T1000 (cell line): ENCODE data around the gene CHRNA4.
"Not testable (repeated sequence)": the region's sequence is repeated elsewhere in the genome, so short reads cannot be mapped to it uniquely, and the experiment has no call there.

Experiments
- DNase-seq: peaks from one replicate; lab custom pipeline; 2025; ENCODE audit warnings: mixed read lengths; lab: John Stamatoyannopoulos, UW

The CHRNA4 gene

GRCh38 chr20:63349516-63349895 is 11.6 kb downstream of the CHRNA4 start:
- DNase-seq = no peak

GRCh38 chr20:63348828-63349515 is 12.2 kb downstream of the CHRNA4 start:
- DNase-seq = no peak

DNA sequence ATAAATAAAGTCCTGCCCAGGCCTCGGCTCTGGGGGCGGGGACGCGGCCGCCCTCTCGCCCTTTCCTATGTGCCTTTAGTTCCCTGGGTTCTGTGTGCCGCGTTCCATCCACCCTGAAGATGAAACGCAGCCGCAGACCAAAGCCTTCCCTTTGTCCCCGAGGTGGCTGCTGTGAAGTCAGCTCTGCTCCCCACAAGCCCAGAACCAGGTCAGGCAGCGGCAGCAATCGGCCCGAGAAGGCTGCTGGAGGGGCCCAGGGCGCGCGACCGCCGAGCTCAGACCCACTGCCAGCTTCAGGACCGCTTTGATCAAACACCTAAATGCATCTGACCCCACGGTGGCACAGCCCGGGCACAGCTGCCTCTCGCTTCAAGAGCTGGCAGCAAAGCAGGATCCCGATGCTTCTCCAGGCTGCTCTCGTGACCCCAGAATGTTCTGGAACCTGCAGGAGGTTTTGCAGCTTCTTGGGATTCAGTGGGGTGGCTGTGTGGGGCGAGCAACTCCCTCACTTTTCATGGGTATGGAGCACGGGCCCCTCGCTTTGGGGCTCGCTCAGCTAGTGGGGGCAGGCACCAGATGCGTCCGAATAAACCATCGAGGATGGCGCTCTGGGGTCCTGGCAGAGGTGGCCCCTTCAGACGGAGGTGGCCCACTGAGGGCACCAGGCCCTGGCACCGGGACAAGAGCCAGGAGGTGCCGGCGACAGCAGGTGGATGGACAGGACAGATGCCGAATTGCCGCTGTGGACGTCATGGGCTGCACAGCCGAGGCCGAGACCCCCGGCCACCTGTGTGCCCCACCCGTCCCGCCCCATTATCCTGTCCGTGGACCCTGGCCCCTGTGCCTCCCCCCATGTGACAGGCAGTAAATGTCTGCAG is 13.0 kb downstream of the CHRNA4 start:
- DNase-seq = no peak

DNA sequence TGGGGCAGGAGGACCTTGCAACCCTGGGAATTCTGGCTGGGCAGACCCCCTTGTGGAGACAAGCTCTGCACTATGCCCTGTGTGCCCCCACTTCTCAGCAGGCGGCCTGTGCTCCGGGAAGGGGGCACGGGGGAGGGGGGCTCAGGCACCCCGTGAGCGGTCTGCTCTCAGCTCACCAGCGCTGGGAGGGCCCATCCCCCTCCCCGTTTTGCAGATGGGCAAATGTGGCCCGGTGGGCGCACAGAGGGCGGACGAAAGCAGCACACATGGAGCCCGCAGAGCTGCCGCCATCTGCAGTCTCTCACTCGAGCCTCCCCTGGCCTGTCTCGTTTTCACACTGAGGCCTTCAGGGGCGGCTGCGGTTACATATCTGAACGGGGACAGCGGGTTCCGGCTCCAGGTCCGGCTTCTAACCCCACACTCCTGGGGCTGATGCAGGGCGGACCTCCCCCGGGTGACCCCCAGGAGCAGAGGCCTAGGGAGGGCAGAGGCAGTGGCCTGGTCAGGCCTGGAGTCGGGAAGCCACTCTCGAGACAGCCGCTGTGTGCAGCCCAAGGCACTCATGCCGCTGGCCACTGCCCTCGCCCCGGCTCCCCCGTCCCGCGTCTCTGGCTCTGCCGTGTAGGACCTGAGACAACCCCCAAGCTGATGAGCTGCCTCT is 13.9 kb downstream of the CHRNA4 start:
- no peak for DNase-seq

DNA sequence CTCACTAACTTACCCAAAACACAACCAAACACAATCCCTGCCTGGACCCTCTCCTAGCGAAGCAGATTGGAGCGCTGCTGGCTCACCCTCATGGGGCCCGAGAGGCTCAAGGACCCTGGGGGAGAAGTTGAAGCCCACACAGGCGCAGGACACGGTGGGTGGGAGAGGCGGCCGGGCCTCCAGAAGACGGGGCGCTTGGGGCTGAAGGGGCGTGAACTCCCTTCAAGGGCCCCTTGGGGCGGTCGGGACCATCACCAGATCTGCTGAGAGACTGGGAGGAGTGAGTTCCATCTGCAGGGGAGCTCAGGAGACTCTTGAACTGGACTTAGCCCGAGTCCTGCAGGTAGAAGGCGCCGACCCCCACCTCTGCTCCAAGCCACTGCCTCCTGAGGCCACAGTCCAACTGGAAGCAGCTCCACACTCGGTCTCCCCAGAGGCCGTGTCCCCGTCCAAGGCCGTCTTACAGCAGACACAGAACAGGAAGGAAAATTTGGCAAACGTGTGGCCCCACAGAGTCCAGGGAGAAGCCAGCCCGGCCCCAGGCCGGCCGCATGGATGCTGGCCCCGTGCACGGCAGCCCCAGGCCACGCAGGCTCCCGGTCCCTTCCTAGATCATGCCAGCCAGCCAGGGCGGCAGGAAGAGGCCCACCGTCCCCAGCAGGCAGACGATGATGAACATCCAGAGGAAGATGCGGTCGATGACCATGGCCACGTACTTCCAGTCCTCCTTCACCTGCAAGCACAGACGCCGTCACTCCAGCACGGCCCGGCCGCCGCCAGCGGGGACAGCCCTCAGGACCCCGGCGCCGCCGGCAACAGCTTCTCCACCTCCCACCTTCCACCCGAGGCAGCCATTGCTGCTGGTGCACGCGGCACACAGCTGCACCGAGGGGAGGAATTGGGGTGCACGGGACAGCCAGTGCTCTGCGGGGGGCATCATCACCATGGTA is 14.7 kb downstream of the CHRNA4 start:
- DNase-seq = no peak

DNA sequence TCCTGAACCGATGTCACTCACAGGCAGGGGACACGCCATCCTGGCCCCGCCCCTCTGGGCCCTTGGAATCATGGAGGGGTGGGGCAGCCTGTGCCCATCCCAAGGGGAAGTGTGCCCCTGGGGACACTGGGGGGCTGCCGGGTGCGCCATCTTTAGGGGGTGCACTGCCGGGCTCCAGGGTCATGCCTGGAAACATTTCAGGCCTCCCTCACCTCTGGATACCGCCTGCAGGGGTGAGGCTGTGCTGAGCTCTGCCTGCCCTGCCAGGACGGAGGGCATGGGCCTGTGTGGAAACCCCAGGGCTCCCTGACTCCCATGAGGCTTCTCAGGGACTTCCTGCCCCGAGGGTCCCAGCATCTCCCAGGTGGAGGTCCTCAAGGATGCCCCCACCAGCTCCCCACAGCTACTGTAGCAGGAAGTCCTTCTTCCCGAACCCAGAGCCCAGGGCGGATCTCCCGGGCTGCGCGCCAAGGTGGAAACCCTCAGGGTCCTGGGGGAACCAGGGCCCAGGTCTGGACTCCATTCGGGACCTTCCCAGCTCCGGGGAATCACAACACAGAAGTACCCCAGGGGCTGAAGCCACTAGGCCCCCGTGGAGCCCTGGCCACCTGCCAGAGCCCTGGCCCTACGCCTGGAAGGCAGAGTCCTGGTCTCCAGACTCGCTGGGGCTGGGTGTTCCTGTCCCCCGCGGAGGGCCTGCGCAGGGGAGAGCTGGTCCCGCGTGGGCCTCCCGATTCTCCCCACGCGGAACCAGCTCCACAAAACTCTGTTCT is 15.6 kb downstream of the CHRNA4 start:
- no peak for DNase-seq

DNA sequence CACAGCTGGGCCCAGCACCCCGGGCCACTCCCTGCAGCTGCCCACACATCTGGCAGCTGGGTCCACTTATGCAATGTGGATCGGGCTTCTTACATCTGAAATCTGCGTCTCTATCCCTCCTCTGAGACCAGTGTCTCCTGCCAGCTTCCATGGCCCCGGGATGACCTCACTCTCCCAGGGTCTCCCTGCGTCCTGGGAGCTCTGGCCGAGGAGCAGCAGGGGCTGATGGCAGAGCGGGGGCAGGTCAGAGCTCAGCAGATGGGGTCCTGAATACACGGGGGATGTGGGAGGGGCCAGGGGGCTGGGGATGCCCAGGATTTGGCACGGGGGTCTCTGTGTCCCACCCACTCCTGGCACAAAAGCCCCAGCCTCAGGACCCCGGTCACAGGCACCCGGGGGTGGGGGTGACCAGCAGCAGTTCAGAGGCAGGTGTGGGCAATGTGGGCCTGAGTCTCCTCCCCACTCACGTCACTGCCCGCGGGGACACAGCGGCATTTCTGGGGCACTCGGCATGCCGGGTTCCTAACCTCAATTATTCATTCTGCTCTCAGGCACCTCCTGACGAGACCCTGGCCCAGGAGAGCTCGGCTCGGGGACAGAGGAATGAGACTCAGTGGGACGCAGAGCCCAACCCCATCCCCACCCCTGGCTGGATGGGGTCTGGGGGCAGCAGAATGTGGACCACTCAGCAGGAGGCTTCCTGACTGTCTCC is 16.4 kb downstream of the CHRNA4 start:
- DNase-seq = no peak

DNA sequence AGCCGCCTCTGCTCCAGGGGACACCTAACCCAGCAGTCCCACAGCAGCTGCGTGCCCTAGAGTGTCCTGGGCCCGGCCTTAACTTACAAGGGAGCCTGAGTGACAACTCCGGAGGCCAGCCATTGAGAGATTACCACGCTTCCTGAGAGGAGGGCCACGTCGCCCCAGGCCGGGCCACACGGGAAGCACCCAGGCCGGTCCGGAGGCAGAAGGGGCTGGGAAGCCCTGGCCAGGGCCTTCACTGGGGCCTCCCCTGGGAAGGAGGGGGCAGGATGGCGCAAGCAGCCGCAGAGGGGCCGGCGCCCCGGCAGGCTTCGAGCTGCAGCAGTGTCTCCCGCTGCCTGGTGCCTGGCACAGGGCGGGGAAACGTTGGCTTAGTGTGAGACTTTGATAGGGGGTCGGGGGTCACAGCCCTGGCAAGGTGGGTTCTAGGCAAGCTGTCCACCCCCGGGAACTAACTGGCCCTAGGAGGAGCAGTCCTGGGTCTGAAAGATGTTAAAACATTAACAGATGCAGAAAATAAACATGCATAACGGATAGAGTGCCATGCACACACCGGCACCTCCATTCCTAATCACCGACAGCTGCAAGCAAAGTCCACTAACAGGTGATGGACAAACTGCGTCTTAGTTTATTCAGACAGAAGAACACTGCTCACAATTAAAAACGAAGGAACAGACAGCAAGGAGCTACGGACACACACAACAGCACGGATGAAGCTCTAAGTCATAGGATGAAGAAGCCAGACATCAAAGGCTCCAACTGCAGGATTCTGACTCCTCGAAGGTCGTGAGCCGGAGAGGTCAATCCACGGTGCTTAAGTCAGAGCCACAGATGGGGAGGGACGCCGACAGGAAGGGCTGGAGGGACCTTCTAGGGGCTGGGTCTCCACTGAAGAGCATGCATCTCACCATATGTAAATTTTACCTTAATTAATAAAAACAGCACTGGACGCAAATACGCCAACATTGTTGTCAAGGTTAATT is 17.4 kb downstream of the CHRNA4 start:
- no peak for DNase-seq

GRCh38 chr20:63342561-63343459 is 18.3 kb downstream of the CHRNA4 start:
- no peak for DNase-seq

DNA sequence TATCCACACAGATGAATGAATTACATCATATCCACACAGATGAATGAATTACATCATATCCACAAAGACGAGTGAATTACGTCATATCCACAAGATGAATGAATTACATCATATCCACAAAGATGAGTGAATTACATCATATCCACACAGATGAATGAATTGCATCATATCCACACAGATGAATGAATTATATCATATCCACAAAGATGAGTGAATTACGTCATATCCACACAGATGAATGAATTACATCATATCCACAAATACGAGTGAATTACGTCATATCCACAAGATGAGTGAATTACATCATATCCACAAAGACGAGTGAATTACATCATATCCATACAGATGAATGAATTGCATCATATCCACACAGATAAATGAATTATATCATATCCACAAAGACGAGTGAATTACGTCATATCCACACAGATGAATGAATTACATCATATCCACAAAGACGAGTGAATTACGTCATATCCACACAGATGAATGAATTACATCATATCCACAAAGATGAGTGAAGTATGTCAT is 20.9 kb downstream of the CHRNA4 start:
- DNase-seq = not testable (repeated sequence)

DNA sequence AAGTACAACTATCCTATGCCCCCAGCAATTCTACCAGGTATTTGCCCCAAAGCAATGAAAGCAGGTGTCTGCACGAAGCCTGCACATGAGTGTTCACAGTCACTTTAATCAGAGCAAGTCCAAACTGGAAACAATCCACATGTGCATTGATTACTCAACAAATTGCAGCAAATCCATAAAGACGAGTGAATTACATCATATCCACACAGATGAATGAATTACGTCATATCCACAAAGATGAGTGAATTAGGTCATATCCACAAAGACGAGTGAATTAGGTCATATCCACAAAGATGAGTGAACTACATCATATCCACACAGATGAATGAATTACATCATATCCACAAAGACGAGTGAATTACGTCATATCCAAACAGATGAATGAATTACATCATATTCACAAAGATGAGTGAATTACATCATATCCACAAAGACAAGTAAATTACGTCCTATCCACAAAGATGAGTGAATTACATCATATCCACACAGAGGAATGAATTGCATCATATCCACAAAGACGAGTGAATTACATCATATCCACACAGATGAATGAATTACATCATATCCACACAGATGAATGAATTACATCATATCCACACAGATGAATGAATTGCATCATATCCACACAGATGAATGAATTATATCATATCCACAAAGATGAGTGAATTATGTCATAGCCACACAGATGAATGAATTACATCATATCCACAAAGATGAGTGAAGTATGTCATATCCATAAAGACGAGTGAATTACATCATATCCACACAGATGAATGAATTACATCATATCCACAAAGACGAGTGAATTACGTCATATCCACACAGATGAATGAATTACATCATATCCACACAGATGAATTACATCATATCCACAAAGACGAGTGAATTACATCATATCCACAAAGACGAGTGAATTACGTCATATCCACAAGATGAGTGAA is 21.7 kb downstream of the CHRNA4 start:
- not testable (repeated sequence) for DNase-seq

- DNase-seq = no peak
Measured at GRCh38 chr20:63337786-63338420, 23.2 kb downstream of the CHRNA4 start.

DNA sequence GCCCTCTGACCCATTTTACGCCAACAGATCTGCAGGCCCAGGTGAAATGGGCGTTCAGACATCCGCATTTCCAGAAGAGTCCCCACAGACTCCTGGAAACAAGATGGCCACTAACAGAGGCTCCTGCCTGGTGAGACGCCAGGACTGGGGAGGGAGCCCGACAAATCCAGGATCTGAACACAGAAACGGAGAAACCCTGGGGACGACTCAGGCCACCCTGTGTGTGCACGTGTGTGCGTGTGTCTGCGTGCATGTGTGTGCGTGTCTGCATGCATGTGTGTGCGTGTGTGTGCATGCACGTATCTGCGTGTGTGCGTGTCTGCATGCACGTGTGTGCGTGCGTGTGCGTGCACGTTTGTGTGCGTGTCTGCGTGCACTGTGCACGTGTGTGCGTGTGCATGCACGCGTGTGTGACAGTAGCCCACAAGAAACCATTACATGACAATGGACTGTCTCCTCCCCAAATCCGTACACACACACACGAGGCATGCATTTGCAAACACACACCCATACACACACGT is 24.9 kb downstream of the CHRNA4 start:
- no peak for DNase-seq

DNA sequence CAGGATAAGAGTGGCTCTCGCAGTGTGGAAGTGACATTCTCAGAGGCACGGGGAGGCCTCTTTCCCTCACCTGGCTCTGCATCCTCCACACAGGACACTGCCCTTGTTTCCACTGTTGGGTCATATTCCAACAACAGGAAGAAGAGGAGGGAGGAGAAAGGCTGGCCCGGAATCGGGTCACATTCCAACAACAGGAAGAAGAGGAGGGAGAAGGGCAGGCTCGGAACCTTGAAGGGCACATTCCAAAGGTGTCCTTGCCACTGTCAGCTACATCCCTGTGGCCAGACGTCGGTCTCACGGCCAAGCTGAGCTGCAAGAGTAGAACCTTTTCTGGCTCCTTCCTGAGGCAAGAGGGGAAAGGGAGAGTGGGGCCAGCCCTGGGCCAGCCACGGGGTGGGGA is 25.4 kb downstream of the CHRNA4 start:
- DNase-seq = no peak

DNA sequence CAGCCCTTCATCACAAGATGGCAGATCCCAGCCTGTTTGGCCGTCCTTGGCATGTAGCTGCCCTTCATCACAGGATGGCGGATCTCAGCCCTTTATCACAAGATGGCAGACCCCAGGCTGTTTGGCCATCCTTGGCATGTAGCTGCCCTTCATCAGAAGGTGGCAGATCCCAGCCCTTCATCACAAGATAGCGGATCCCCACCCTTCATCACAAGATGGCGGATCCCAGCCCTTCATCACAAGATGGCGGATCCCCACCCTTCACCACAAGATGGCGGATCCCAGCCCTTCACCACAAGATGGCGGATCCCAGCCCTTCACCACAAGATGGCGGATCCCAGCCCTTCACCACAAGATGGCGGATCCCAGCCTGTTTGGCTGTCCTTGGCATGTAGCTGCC is 26.1 kb downstream of the CHRNA4 start:
- not testable (repeated sequence) for DNase-seq

DNA sequence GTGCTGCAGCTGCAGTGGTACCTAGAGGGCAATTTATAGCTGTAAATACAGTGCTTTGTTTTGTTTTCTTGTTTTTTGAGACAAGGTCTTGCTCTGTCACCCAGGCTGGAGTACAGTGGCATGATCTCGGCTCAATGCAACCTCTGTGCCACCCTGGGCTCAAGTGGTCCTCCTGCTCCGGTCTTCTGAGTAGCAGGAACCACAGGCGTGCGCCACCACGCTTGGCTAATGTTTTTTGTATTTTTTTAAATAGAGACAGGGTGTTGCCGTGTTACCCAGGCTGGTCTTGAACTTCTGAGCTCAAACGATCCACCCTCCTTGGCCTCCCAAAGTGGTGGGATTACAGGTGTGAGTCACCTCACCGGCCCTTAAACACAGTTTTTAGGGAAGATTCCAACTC is 26.8 kb downstream of the CHRNA4 start:
- DNase-seq = no peak
